GM21515 (cell line): ENCODE results near the gene GRAP2.

Experiments used
- ATAC-seq: cut with Tn5 transposase; IDR thresholded peaks from one replicate; pipeline ENCODE4 v1.9.1; 2021; ENCODE audit not compliant: unreplicated experiment

Gene GRAP2

DNA sequence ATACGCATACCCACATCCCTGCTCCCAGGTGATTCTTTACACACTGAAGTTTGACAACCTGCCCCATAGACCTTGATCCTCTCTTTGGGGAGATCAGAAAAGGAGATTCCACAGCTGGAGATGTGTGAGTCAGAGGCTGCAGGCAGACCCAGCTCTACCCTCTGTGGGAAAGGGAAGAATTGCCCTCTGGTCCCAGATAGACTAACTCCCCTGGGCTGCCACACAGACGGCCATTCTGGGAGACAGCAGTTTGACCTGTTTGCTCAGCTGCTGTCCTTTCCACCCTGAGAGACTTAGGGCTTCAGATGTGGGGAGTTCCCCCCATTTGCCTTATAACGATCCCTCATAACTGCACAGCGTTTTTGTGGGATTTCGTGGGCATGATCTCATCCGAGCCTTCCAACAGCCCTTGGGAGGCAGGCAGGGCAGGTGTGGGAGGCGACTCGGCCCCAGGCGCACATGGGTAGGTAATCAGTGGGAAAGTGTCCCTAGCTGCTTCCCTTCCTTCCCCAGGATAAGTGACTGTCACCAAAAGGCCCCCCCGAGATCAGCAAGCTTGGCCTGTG, 107.9 kb downstream of the GRAP2 start:
- ATAC-seq = no peak

DNA sequence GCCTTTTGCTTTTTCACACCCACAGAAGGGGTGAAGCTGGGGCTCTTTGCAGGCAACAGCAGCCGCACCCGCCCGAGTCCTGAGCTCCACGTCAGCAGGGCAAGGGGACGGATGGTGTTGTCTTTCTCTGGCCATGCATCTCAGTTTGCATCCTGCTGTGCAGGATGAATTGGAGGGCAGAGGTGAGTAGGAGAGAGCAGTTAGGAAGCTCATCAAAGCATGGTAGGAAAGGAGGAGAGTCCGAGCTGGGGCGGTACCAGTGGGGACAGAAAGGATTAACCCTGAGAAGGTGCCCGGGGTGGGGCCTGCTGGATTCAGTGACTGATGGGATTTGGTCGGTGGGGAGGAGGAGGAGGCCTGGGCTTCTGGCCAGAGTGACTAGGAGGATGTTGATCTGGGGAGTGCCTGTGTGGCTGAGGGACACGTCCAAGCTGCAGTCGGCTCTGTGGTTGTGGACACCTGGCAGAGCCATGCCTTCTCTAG, 108.4 kb downstream of the GRAP2 start:
- no peak for ATAC-seq

DNA sequence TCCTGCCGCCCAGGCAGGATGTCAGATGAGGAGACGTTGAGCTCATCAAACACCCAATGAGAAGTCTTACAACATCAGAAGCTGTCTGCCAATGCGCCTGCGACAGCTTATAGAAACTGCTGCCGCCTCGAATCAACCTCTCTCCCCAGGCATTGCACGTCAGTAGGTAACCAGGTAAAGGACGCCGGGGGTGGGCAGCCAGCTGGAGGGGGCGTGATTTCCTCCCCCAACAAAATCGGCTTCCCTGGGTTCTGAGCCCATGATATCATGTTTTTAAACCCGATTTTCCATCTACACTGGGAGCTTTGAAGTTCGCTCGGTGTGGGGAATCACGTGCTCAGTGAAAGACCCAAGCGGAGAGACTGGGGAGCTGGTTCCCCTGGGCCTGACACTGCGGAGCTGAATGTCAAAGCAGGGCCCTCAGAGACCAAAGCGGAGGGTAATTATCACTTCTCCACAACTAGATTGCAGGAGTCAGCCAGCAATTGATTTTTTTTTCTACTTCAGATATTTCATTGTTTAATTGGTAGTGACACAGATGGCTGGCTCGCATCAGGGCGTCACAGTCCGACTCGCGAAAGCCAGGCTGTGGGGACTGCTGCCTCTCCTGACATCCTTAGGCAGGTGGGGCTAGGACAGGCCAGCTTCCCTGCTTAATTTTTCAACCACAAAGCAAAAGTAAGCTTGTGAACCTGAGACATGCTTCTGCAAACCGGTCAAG, 109.2 kb downstream of the GRAP2 start:
- ATAC-seq = no peak

DNA sequence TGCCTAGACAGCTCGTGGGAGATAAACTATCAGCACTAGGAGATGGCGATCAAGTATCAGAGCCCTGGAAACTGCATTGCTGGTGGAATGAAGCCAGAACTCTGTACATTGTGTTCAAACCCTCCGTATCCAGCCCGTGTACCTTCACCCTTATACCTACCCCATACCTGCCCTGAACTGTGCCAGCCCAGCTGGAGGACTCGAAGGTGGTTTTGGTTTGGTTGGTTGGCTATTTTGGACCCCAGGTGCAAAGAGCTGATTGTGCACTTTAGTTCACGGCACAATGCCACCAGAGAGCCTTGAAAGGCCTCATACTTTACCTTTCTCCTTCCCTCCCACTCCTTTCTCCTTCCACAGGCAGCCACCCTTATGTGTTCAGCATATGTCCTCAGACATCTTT, 109.9 kb downstream of the GRAP2 start:
- ATAC-seq = no peak

DNA sequence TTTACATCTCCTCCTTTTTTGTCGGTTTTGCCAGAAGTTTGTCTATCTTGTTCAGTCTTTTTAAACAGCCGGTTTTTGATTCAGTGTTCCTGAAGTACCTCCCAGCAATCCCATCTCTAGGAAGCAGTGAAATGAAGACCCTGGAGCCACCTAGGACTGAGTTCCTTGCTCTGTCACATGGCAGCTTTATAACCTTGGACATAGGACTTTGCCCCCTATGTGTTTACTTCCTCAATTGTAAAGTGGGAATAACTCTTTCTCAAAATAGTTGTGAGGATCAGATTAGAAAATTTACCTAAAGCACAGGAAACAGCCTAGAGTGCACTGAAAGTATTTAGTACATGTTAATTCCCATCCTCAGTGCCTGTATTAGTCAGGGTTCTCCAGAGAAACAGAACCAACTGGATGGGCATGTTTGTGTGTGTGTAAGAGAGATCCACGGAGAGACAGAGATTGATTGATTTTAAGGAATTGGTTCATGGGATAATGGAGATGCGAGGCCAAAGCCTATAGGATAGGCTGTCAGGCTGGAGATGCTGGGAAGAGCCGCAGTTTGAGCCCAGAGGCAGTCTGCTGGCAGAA, 113.9 kb downstream of the GRAP2 start:
- no peak for ATAC-seq

DNA sequence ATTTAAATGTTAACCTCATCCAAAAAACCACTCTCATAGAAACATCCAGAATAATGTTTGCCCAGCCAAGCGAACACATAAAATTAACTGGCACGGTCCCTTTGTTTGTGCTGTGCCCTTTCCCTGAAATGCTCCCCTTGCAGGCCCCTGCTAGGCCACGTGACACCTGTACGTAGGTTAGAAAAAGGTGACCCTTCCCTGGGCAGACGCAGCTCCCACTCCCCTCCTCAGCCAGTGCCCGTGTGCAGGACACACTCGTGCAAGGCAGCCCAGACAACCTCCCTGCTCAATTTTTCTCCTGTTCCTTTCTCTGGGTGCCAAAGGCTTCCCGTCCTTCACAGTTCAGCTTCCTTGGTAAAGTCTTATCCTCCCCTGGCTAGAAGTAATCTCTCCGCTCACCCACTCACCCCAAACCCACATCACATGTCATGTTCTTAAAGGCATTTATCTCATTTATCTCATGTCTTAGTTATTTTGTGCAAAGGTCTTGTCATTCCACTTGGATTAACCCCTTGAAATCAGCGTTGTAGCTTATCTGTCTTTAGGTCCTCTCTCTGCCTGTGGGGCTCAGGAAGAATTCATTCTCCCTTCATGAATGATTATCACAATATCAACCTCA, 114.6 kb downstream of the GRAP2 start:
- ATAC-seq = no peak

DNA sequence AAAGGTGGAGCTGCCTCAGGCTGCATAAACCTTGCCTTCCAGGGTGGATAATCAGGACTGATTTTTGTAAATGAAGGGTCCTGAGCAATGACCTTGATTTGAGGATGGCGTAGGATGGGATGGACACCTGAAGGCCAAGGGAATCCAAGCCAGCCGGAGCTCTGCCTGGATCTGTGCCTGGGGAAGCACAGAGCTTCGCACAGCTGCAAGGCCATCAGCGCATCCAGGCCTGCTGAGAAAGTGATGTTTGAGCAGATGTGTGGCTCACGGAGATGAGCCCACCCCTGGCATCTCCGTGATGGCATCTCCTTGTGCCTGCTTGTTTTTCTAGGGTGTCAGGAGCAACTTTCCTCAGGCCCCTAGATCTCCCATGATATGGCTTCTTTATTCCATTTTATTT, 117.2 kb downstream of the GRAP2 start:
- no peak for ATAC-seq

DNA sequence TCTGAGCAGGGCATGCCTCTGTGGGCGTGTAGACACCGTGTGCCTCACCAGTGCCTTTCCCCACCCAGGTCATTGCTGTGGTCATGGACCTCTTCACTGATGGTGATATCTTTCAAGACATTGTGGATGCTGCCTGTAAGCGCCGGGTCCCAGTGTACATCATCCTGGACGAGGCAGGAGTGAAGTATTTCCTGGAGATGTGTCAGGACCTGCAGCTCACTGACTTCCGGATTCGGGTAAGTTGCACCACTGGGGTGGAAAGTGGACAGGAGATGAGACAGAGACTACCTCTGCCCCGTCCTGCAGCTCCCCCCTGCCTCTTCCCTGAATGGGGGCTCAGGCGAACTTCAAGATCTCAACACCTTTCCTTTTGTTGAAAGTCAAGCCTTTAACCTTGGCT, 118.2 kb downstream of the GRAP2 start:
- no peak for ATAC-seq

DNA sequence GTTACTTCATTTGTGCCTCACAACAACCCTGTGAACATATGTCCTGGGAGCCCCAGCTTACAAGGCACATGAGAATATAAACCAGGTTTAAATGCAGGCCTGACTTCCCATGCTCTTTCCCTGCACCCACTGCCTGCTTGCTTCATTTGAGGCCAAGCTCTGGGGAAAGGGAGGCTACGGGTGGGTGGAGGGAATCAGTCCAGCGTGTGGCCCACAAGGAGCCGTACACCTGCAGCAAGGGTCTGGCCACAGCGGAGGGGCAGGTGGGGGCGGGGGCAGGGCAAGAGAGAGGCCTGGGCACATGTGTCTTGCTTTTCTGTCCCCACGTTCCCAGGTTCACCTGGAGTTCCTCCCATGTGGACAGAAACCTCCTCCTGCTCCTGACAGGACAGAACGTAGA, 120.1 kb downstream of the GRAP2 start:
- ATAC-seq = no peak

DNA sequence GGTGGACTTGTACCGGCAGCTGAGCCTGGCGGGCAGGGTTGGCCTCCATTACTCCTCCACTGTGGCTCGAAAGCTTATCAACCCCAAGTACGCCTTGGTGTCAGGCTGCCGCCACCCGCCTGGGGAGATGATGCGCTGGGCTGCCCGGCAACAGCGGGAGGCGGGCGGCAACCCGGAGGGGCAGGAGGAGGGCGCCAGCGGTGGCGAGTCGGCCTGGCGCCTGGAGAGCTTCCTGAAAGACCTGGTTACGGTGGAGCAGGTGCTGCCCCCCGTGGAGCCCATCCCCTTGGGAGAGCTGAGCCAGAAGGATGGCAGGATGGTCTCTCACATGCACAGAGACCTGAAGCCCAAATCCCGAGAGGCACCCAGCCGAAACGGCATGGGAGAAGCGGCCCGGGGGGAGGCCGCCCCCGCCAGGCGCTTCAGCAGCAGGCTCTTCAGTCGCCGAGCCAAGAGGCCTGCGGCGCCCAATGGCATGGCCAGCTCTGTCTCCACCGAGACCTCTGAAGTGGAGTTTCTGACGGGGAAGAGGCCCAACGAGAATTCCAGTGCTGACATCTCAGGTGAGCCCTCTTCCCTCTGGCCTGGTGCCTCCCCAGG, 120.6 kb downstream of the GRAP2 start:
- no peak for ATAC-seq

DNA sequence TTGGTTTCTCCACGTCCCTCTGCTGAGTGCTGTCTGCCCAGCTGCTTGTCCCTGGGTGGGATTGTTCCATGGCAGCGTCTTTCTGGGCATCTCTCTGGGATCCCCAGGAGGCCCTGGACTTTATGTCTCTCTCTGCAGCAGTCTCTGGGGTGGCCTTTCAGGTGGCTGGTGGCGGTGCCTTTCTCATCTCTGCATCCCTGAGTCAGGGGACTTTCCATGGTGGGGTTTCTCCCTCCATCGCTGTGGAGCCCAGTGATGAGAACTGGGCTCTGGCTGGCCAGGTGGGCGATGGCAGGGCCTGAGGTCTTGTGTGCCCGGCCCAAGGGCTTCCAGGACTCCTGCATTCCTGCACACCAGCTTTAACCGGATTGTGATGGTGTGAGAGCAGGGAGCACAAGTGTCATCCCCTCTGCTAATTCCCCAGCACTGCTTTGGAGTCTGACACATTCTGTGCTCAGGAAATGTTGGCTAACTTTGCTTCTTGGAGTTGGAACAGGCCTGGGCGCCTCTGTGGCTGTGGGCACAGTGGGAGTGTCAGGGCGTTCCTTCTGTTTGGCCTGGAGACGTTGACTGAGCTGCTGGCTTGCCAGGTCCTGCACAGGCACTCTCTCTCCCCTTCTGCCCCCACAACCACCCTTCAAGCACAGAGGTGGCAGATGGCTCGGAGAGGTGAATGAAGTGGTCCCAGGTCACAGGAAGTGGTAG, 121.8 kb downstream of the GRAP2 start:
- ATAC-seq = no peak
